Measurements from ENCODE around the gene DDT.

DNA sequence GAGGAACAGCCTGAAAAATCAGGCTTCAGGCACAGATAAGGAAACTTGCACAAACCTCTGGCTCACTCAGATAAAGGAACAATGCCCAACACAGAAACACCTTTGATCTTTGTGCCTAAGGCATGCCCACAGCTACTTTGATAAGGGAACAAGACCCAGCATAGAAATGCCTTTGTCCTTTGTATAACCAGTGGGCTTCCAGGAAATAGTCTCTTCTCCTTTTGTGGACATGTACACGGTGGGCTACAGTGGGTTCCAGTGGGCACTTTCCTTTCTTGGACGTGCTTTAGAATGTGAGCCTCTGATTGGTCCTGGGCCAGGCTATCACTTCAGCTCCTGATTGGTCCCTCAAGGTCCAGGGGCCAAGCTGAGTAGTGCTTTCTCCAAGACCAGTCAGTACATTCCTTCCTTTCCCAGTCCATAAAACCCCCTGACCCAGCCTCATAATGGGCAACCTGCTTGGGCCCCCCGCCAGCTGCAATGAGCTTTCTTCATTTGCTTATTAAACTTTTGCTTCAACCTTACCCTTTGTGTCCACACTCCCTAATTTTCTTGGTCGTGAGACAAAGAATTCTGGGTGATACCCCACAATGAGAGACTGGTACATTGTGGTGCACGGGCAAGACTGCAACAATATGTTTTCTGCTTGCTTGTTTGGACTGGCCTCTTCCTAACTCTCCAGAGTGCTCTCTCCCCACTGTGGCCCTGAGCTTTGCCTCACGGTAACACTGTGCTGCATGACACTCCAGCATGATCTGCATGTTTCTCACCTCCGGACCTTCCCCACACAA lies 35.2 kb upstream of the DDT start:
- no peak for TF ChIP-seq POLR2AphosphoS5 (IDR thresholded peaks at IDR 0.05; ENCODE audit: low read depth)
- TF ChIP-seq SPI1 (IDR thresholded peaks at IDR 0.05; ENCODE audit: borderline replicate concordance, low read depth), result no peak
- TF ChIP-seq GABPA (IDR thresholded peaks at IDR 0.05; ENCODE audit: low read depth), result no peak
- TF ChIP-seq, protein P1, sequence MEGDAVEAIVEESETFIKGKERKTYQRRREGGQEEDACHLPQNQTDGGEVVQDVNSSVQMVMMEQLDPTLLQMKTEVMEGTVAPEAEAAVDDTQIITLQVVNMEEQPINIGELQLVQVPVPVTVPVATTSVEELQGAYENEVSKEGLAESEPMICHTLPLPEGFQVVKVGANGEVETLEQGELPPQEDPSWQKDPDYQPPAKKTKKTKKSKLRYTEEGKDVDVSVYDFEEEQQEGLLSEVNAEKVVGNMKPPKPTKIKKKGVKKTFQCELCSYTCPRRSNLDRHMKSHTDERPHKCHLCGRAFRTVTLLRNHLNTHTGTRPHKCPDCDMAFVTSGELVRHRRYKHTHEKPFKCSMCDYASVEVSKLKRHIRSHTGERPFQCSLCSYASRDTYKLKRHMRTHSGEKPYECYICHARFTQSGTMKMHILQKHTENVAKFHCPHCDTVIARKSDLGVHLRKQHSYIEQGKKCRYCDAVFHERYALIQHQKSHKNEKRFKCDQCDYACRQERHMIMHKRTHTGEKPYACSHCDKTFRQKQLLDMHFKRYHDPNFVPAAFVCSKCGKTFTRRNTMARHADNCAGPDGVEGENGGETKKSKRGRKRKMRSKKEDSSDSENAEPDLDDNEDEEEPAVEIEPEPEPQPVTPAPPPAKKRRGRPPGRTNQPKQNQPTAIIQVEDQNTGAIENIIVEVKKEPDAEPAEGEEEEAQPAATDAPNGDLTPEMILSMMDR (IDR thresholded peaks at IDR 0.05; ENCODE audit: insufficient read depth, low read length), result no peak

Measured in HL-60 (cell line).